ENCODE results near the gene RALGAPA2. TPM values are rescaled to one million over a fixed set of nuclear protein-coding genes. Genes with fewer than 3 reads are reported as not detected.

The RALGAPA2 gene
- total RNA-seq, 4 donors from 2014 or later, result 20.1 to 27.7 (median 23.0) TPM

GRCh38 chr20:20491784-20492264 is 220.6 kb downstream of the RALGAPA2 start:
- no peaks in the 10 kb centered on the region for H3K9me3 ChIP-seq
- H3K4me3 ChIP-seq, result no peak overlapping the region
- no peaks in the 10 kb centered on the region for H3K4me1 ChIP-seq
- peaks cover 8 to 71% (median 30%) of the 10 kb centered on the region in 4 donors for H3K36me3 ChIP-seq
- DNase-seq (ENCODE audit: extremely low spot score), result no peak
- 91% methylated on average over 5 of the region's 5 CpGs for WGBS
- TF ChIP-seq POLR2A (IDR thresholded peaks at IDR 0.05; ENCODE audit: low read depth), result no peak
- no peak for TF ChIP-seq EP300 (IDR thresholded peaks at IDR 0.05)
- no peak for TF ChIP-seq POLR2AphosphoS5 (IDR thresholded peaks at IDR 0.05)
- TF ChIP-seq CTCF (IDR thresholded peaks at IDR 0.05), result no peak
- no peak overlapping the region for H3K27ac ChIP-seq (replicated peaks in 1 of 4)
- H3K27me3 ChIP-seq, result no peaks in the 10 kb centered on the region
- intact Hi-C loops (cut with DNase I), result no loop called here

- Histone ChIP-seq H3K4me1 (no peaks in the 10 kb centered on the region), H3K27me3 (no peaks in the 10 kb centered on the region), H3K9me3 (no peaks in the 10 kb centered on the region), H3K36me3 (peaks cover 8 to 69% (median 26%) of the 10 kb centered on the region in 4 donors), H3K4me3 (no peak overlapping the region), H3K27ac (replicated peaks in 1 of 4) (no peak overlapping the region)
- TF ChIP-seq POLR2AphosphoS5 (IDR thresholded peaks at IDR 0.05) (no peak), EP300 (IDR thresholded peaks at IDR 0.05) (no peak), POLR2A (IDR thresholded peaks at IDR 0.05; ENCODE audit: low read depth) (no peak), CTCF (IDR thresholded peaks at IDR 0.05) (no peak)
- no peak for DNase-seq (ENCODE audit: extremely low spot score)
- intact Hi-C loops (cut with DNase I), result no loop called here
- 94% methylated on average over 5 of the region's 5 CpGs for WGBS
These were observed 221.2 kb downstream of the RALGAPA2 start for GRCh38 chr20:20491110-20491783.

GRCh38 chr20:20490673-20491072 is 221.8 kb downstream of the RALGAPA2 start:
- no peak overlapping the region for H3K4me3 ChIP-seq
- peaks cover 8 to 63% (median 24%) of the 10 kb centered on the region in 4 donors for H3K36me3 ChIP-seq
- 94% methylated on average over 3 of the region's 3 CpGs for WGBS
- intact Hi-C loops (cut with DNase I), result no loop called here
- TF ChIP-seq CTCF (IDR thresholded peaks at IDR 0.05), result no peak
- TF ChIP-seq POLR2A (IDR thresholded peaks at IDR 0.05; ENCODE audit: low read depth), result no peak
- no peak for TF ChIP-seq EP300 (IDR thresholded peaks at IDR 0.05)
- no peak for TF ChIP-seq POLR2AphosphoS5 (IDR thresholded peaks at IDR 0.05)
- DNase-seq (ENCODE audit: extremely low spot score), result no peak
- H3K27ac ChIP-seq (replicated peaks in 1 of 4), result no peak overlapping the region
- H3K27me3 ChIP-seq, result no peaks in the 10 kb centered on the region
- no peaks in the 10 kb centered on the region for H3K9me3 ChIP-seq
- no peaks in the 10 kb centered on the region for H3K4me1 ChIP-seq

- H3K4me1 ChIP-seq, result no peaks in the 10 kb centered on the region
- DNase-seq (ENCODE audit: extremely low spot score), result no peak
- WGBS, result 61% methylated on average over 6 of the region's 6 CpGs
- no peak overlapping the region for H3K4me3 ChIP-seq
- TF ChIP-seq POLR2AphosphoS5 (IDR thresholded peaks at IDR 0.05) (no peak), POLR2A (IDR thresholded peaks at IDR 0.05; ENCODE audit: low read depth) (no peak), CTCF (IDR thresholded peaks at IDR 0.05) (no peak), EP300 (IDR thresholded peaks at IDR 0.05) (no peak)
- intact Hi-C loops (cut with DNase I), result no loop called here
- H3K27me3 ChIP-seq, result no peaks in the 10 kb centered on the region
- H3K27ac ChIP-seq (replicated peaks in 1 of 4), result no peak overlapping the region
- peaks cover under 1 to 54% (median 20%) of the 10 kb centered on the region in 4 donors for H3K36me3 ChIP-seq
- no peaks in the 10 kb centered on the region for H3K9me3 ChIP-seq
These were observed 222.6 kb downstream of the RALGAPA2 start for GRCh38 chr20:20489648-20490341.

All from esophagus muscularis mucosa (tissue), 4 donors.